ENCODE measurements around the gene NPAS2. TPM values are rescaled to one million over a fixed set of nuclear protein-coding genes. Genes with fewer than 3 reads are reported as not detected.

Gene NPAS2
- total RNA-seq, 1 donor from 2014 or later, result 8.2 TPM

DNA sequence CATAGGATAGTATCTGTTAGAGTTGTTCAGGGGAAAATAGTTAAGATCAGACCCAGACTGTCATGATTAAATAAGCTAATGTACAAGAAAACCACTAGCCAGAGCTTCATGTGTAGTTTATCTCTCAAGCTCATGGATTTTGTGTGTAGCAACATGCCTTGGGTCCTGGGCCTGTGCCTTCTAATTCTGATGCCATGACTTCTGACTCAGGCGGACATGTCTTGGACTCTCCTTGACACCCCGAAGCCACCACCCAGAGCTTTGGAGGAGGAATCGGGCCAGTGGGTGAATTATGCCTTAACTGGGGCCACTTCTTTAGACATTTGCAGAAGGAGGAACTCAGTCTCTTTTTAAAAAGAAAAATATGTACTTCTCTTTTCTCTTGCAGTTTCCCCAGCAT lies 68.7 kb downstream of the NPAS2 start:
- no peaks in the 10 kb centered on the region for H3K27me3 ChIP-seq (ENCODE audit: control insufficient read depth, insufficient read depth, low read length)
- FAIRE-seq, result no peak
- TF ChIP-seq, protein P1, sequence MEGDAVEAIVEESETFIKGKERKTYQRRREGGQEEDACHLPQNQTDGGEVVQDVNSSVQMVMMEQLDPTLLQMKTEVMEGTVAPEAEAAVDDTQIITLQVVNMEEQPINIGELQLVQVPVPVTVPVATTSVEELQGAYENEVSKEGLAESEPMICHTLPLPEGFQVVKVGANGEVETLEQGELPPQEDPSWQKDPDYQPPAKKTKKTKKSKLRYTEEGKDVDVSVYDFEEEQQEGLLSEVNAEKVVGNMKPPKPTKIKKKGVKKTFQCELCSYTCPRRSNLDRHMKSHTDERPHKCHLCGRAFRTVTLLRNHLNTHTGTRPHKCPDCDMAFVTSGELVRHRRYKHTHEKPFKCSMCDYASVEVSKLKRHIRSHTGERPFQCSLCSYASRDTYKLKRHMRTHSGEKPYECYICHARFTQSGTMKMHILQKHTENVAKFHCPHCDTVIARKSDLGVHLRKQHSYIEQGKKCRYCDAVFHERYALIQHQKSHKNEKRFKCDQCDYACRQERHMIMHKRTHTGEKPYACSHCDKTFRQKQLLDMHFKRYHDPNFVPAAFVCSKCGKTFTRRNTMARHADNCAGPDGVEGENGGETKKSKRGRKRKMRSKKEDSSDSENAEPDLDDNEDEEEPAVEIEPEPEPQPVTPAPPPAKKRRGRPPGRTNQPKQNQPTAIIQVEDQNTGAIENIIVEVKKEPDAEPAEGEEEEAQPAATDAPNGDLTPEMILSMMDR (IDR thresholded peaks at IDR 0.05; ENCODE audit: insufficient read depth, low read length, severe bottlenecking), result no peak

DNA sequence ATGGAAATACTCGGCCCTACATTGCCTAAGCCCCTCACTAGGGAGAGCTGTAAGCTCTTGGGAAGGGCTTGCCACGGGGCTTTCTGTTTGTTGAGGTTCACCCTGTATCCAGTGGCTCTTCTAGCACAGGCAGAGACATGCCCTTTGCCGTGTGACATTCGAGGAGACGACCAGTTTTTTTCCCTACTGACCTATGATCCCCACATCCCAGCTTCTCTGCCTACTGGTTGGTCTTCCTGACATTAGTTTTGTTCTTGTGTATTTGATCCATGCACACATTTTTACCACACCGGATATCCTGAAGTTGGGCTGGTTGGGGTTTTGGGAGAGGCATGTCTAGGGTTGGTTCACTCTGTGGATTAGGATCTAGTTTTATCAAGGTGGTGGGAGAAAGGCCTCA lies 69.3 kb downstream of the NPAS2 start:
- DNase-seq (ENCODE audit: low read depth), result peak; percentile 22
- FAIRE-seq, result no peak
- TF ChIP-seq, protein P1 (IDR thresholded peaks at IDR 0.05; ENCODE audit: insufficient read depth, low read length, severe bottlenecking), result no peak
- H3K4me3 ChIP-seq (ENCODE audit: low read depth, low read length), result no peak overlapping the region
- H3K36me3 ChIP-seq (ENCODE audit: control insufficient read depth, insufficient read depth, low read length), result peaks cover 4% of the 10 kb centered on the region
- H3K27me3 ChIP-seq (ENCODE audit: control insufficient read depth, insufficient read depth, low read length), result no peaks in the 10 kb centered on the region

More for the DNA sequence above, 68.7 kb downstream of the NPAS2 start:
- no peak for DNase-seq (ENCODE audit: low read depth)
- peaks cover 4% of the 10 kb centered on the region for H3K36me3 ChIP-seq (ENCODE audit: control insufficient read depth, insufficient read depth, low read length)
- no peak overlapping the region for H3K4me3 ChIP-seq (ENCODE audit: low read depth, low read length)

DNA sequence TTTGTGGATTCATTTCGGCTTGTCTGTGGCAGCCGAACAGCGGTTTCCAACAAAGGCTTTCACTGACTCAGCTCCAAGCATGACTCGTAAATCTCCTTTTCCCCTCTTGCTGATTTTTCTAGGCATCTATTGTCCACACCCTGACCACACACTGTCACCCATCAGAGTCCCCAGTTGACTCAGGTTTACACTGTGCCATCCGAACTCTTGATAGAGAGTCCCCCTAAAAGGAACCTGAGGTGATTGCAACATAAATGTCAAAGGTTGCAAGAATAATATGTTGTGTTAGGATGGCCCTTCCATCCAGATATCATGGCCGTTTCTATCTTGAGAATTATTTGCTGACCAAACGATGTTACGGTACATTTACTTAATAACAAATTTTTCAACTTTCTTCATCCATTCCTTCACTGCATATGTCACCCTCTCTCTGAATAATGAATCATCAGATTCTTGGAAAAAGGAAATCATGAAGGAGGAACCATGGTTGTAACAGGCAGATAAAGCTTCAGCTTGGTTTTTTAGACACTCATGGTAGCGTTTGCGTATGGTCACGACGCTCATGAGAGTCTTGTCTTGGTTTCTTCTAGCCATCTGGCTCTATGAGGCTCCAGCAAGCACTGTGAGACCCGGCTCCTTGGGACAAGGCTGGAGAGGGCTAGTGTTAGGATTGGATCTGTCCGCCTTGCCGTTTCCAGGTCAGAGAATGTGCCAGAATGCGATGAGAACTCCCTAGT lies 72.1 kb downstream of the NPAS2 start:
- DNase-seq (ENCODE audit: low read depth) (peak; percentile 35), FAIRE-seq (peak; percentile 47)
- TF ChIP-seq, protein P1 (IDR thresholded peaks at IDR 0.05; ENCODE audit: insufficient read depth, low read length, severe bottlenecking), result no peak
- Histone ChIP-seq H3K4me3 (ENCODE audit: low read depth, low read length) (no peak overlapping the region), H3K36me3 (ENCODE audit: control insufficient read depth, insufficient read depth, low read length) (peaks cover 4% of the 10 kb centered on the region), H3K27me3 (ENCODE audit: control insufficient read depth, insufficient read depth, low read length) (no peaks in the 10 kb centered on the region)

DNA sequence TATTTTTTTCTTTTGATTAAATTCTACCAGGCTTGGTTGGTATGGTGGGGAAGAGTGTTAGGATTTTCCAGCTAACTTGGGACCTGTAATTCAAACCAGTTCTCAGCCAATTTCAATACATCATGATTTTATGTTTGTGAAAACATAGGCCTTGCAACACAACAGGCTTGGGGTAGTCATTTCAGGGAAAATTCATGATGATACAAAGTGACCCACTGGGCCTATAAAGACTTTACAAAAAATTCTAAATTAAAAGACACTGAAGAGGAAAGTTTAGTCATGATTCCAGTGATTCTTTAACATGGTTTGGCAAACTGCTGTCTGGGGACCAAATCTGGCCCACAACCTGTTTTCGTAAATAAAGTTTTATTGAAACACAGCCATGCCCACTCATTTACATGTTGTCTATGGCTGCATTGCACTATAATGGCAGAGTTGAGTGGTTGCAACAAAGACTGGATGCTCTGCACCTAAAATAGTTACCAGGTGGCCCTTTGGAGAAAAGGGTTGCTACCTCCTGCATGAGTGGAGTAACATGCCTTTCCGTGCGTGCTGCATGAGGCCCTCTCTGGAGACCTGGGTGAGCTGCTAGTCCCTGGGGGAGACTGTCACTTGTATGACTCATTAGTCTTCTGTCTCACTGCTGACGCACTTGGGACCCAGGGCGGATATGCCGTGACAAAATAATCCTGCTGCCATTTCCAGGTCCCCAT lies 73.6 kb downstream of the NPAS2 start:
- TF ChIP-seq, protein P1 (IDR thresholded peaks at IDR 0.05; ENCODE audit: insufficient read depth, low read length, severe bottlenecking), result no peak
- FAIRE-seq (no peak), DNase-seq (ENCODE audit: low read depth) (no peak)
- no peaks in the 10 kb centered on the region for H3K27me3 ChIP-seq (ENCODE audit: control insufficient read depth, insufficient read depth, low read length)
- no peak overlapping the region for H3K4me3 ChIP-seq (ENCODE audit: low read depth, low read length)
- H3K36me3 ChIP-seq (ENCODE audit: control insufficient read depth, insufficient read depth, low read length), result peaks cover 4% of the 10 kb centered on the region

DNA sequence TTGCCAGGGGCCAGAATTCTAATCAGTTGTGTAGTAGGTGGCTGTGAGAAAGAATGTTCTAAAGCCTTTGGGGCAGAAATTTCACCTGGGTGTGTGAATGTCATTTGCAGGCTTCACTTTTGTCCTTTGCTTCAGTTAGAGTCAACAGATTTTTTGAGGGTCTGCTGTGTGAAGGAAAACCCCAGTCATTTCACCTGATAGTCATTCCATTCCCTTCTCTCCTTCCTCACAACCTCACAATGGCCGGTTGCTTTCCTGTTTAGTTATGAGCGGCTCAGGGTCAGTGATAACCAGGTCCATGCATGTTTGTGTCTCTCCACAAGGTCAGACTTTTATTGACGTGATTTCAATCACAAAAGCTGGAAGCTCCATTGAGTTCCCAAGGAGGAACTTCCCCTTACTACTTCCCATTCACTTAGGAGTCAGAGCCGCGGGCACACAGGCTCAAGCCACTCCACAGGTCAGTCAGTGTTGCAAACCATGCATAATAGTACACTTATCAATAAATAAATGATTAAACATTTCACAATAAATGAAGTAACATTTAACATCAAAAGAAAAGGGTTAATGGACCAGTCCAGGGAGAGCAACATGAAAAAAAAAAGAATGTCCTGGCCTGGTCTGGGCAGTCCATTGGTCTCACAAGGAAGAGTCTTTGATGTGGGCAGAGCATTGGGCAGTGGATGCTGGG lies 74.3 kb downstream of the NPAS2 start:
- TF ChIP-seq, protein P1 (IDR thresholded peaks at IDR 0.05; ENCODE audit: insufficient read depth, low read length, severe bottlenecking), result no peak
- FAIRE-seq (no peak), DNase-seq (ENCODE audit: low read depth) (no peak)

More for the DNA sequence above, 74.3 kb downstream of the NPAS2 start:
- Histone ChIP-seq H3K36me3 (ENCODE audit: control insufficient read depth, insufficient read depth, low read length) (peaks cover 4% of the 10 kb centered on the region), H3K4me3 (ENCODE audit: low read depth, low read length) (no peak overlapping the region), H3K27me3 (ENCODE audit: control insufficient read depth, insufficient read depth, low read length) (no peaks in the 10 kb centered on the region)
